ENCODE results near the gene MAP3K5. TPM values are rescaled to one million over a fixed set of nuclear protein-coding genes. Genes with fewer than 3 reads are reported as not detected.

MAP3K5 gene
- polyA plus RNA-seq, 3 donors: 9.6 to 12.0 (median 11.1) TPM

GRCh38 chr6:136579800-136580199, 212.5 kb downstream of the MAP3K5 start:
- no peak for TF ChIP-seq CTCF (IDR thresholded peaks at IDR 0.05)
- Mint-ChIP-seq H3K27me3 (ENCODE audit: low read depth in 3 of 3) (no peaks in the 10 kb centered on the region), H3K36me3 (peaks cover 85 to 95% of the 10 kb centered on the region in 2 donors), H3K4me1 (peaks cover 2% of the 10 kb centered on the region), H3K4me3 (no peak overlapping the region), H3K9me3 (peaks cover 0 to 5% (median 0%) of the 10 kb centered on the region in 7 donors), H3K27ac (no peak overlapping the region)
- intact Hi-C loops (cut with micrococcal nuclease): loop anchor here (10.0 kb wide), 2 partner anchors 65 to 215 kb away; partner anchors contain the start of gene MAP3K5 (in 1 of the 2)
- Histone ChIP-seq H3K27ac (ENCODE audit: low read depth in 1 of 2, low read length in 2 of 2) (no peak overlapping the region), H2AFZ (ENCODE audit: insufficient read depth, low read depth, low read length, poor library complexity, severe bottlenecking) (no peak overlapping the region), H4K20me1 (ENCODE audit: insufficient read depth, low read length) (no peaks in the 10 kb centered on the region), H3K9me3 (replicated peaks in 1 of 2; ENCODE audit: control insufficient read depth in 1 of 2, insufficient read depth in 1 of 2, low read length in 2 of 2) (no peaks in the 10 kb centered on the region), H3K9ac (ENCODE audit: insufficient read depth, low read length, poor library complexity, severe bottlenecking) (no peak overlapping the region), H3K79me2 (ENCODE audit: insufficient read depth, low read length) (no peaks in the 10 kb centered on the region), H3K4me3 (replicated peaks in 1 of 3; ENCODE audit: low read depth in 2 of 3, low read length in 3 of 3) (no peak overlapping the region), H3K4me1 (ENCODE audit: control insufficient read depth in 1 of 2, insufficient read depth in 2 of 2, low read length in 2 of 2) (peaks cover 0 to 3% of the 10 kb centered on the region in 2 donors), H3K4me2 (replicated peaks; ENCODE audit: extremely low read depth, low read length, poor library complexity, severe bottlenecking) (no peak overlapping the region), H3K36me3 (replicated peaks in 1 of 2; ENCODE audit: control insufficient read depth in 1 of 2, insufficient read depth in 2 of 2, low read length in 2 of 2) (peaks cover 86 to 99% of the 10 kb centered on the region in 2 donors), H3K27me3 (ENCODE audit: control insufficient read depth in 2 of 2, insufficient read depth in 2 of 2, low read length in 2 of 2) (no peaks in the 10 kb centered on the region)
- DNase-seq: no peak
- WGBS (ENCODE audit: insufficient coverage): no CpG with 5 or more reads among the region's 2 CpGs

GRCh38 chr6:136576821-136577220, 215.5 kb downstream of the MAP3K5 start:
- H3K36me3 ChIP-seq (replicated peaks in 1 of 2; ENCODE audit: control insufficient read depth in 1 of 2, insufficient read depth in 2 of 2, low read length in 2 of 2): peaks cover 92 to 96% of the 10 kb centered on the region in 2 donors
- TF ChIP-seq CTCF (IDR thresholded peaks at IDR 0.05): no peak
- H3K4me1 ChIP-seq (ENCODE audit: control insufficient read depth in 1 of 2, insufficient read depth in 2 of 2, low read length in 2 of 2): no peaks in the 10 kb centered on the region
- H3K4me3 Mint-ChIP-seq: no peak overlapping the region
- H3K9me3 Mint-ChIP-seq: peaks cover 2 to 19% (median 13%) of the 10 kb centered on the region in 7 donors
- no peaks in the 10 kb centered on the region for H3K4me1 Mint-ChIP-seq
- H3K4me3 ChIP-seq (replicated peaks in 1 of 3; ENCODE audit: low read depth in 2 of 3, low read length in 3 of 3): no peak overlapping the region
- H3K27me3 Mint-ChIP-seq (ENCODE audit: low read depth in 3 of 3): no peaks in the 10 kb centered on the region
- peaks cover 4 to 9% of the 10 kb centered on the region in 2 donors for H3K9me3 ChIP-seq (replicated peaks in 1 of 2; ENCODE audit: control insufficient read depth in 1 of 2, insufficient read depth in 1 of 2, low read length in 2 of 2)
- H3K9ac ChIP-seq (ENCODE audit: insufficient read depth, low read length, poor library complexity, severe bottlenecking): no peak overlapping the region
- H2AFZ ChIP-seq (ENCODE audit: insufficient read depth, low read depth, low read length, poor library complexity, severe bottlenecking): no peak overlapping the region
- H3K4me2 ChIP-seq (replicated peaks; ENCODE audit: extremely low read depth, low read length, poor library complexity, severe bottlenecking): no peak overlapping the region
- DNase-seq: no peak
- no peak overlapping the region for H3K27ac ChIP-seq (ENCODE audit: low read depth in 1 of 2, low read length in 2 of 2)
- intact Hi-C loops (cut with micrococcal nuclease): no loop called here
- no peak overlapping the region for H3K27ac Mint-ChIP-seq
- H4K20me1 ChIP-seq (ENCODE audit: insufficient read depth, low read length): no peaks in the 10 kb centered on the region
- H3K36me3 Mint-ChIP-seq: peaks cover 77 to 97% of the 10 kb centered on the region in 2 donors
- no peaks in the 10 kb centered on the region for H3K79me2 ChIP-seq (ENCODE audit: insufficient read depth, low read length)
- H3K27me3 ChIP-seq (ENCODE audit: control insufficient read depth in 2 of 2, insufficient read depth in 2 of 2, low read length in 2 of 2): no peaks in the 10 kb centered on the region
- WGBS (ENCODE audit: insufficient coverage): 100% methylated on average over 4 of the region's 6 CpGs

All from CD14-positive monocyte (primary cell).